K562 (cell line): ENCODE data around the gene SPZ1. TPM values are rescaled to one million over a fixed set of nuclear protein-coding genes. Genes with fewer than 3 reads are reported as not detected.

Source experiments
- ATAC-seq: fragments of 200-7000 bp; cut with Tn5 transposase; 3 replicates; pipeline ENCODE4 v1.9.1; 2020; ENCODE audit warnings: moderate library complexity
- BruUV-seq: library from RNA; stranded (reverse); fragments of 400-500 nt; replicated peaks from 2 replicates; lab custom pipeline; 2021; lab: Mats Ljungman, UMichigan
- CTCF ChIA-PET: fragments of 300-600 bp; formaldehyde crosslinking; extraction: SDS; loops from one replicate; lab custom pipeline; 2021; ENCODE audit warnings: low intra/inter-chr PET ratio; lab: Yijun Ruan, JAX
- POLR2A ChIA-PET: fragments of 300-600, 350-650 bp; sonication (Branson Sonifier 250); formaldehyde crosslinking; extraction: SDS; loops from one replicate; lab custom pipeline; 2021; ENCODE audit warnings: antibody characterized with exemption, inconsistent platforms; lab: Yijun Ruan, JAX
- DNase-seq, 4 experiments: peaks; one replicate each; pipeline versions ENCODE4 v3.0.0 to v3.0.0-alpha.2; 2011 to 2018; ENCODE audit warnings: low spot score in 3 of 4, mixed read lengths in 3 of 4; ENCODE audit errors: extremely low read depth in 1 of 4
- FAIRE-seq: peaks from 2 replicates; lab custom pipeline; 2011; peaks lifted over from hg19 to GRCh38; lab: Jason Lieb, UNC
- H2AFZ ChIP-seq: 2 replicates; pipeline ENCODE4 v1.6.0; 2011; ENCODE audit warnings: low read depth, low read length, control low read depth, inconsistent platforms
- H3K27ac ChIP-seq: fragments of 200-600 bp; 3 replicates; pipeline ENCODE4 v1.8.0; 2011; ENCODE audit warnings: low read depth, mild to moderate bottlenecking, control low read depth, inconsistent platforms, low read length, moderate library complexity, mixed read lengths; ENCODE audit errors: extremely low read depth
- H3K27me3 ChIP-seq, 2 experiments: fragments of 300-600 bp in 1 of 2; 2 replicates in 1 of 2; 3 replicates in 1 of 2; pipeline versions ENCODE4 v1.6.0 to v1.8.0; 2011; ENCODE audit warnings: inconsistent platforms in 2 of 2, low read length in 2 of 2, mild to moderate bottlenecking in 1 of 2, mixed read lengths in 1 of 2, moderate library complexity in 1 of 2; ENCODE audit not compliant: control insufficient read depth in 2 of 2, insufficient read depth in 2 of 2
- H3K36me3 ChIP-seq: fragments of 300-600 bp; 3 replicates; pipeline ENCODE4 v1.8.0; 2011; ENCODE audit warnings: mild to moderate bottlenecking, low read length, inconsistent platforms; ENCODE audit not compliant: control insufficient read depth, insufficient read depth
- H3K4me1 ChIP-seq, 2 experiments: fragments of 200-600 bp in 1 of 2; replicated peaks in 1 of 2; 2 replicates in 1 of 2; 3 replicates in 1 of 2; pipeline versions ENCODE4 v1.5.1 to v1.8.0; 2011; ENCODE audit warnings: inconsistent platforms in 2 of 2, low read length in 2 of 2, mild to moderate bottlenecking in 1 of 2, mixed read lengths in 1 of 2, moderate library complexity in 1 of 2; ENCODE audit not compliant: control insufficient read depth in 2 of 2, insufficient read depth in 2 of 2
- H3K4me2 ChIP-seq: 2 replicates; pipeline ENCODE4 v1.6.1; 2011; ENCODE audit warnings: low read length, control low read depth, inconsistent platforms, mixed read lengths; ENCODE audit not compliant: insufficient read depth
- H3K4me3 ChIP-seq: fragments of 200-600 bp; sonication (generic), shearing (Covaris generic); 2 replicates; pipeline ENCODE4 v1.5.1; 2016; ENCODE audit warnings: control low read depth, inconsistent platforms
- H3K79me2 ChIP-seq: fragments of 200-600 bp; 3 replicates; pipeline ENCODE4 v1.8.0; 2011; ENCODE audit warnings: low read length, inconsistent platforms; ENCODE audit not compliant: control insufficient read depth, insufficient read depth
- H3K9ac ChIP-seq, 2 experiments: 2 replicates each; pipeline versions ENCODE4 v1.6.0 to v1.6.1; 2011; ENCODE audit warnings: low read depth in 2 of 2, low read length in 2 of 2, control low read depth in 1 of 2, inconsistent platforms in 1 of 2, mild to moderate bottlenecking in 1 of 2, mixed read lengths in 1 of 2; ENCODE audit not compliant: insufficient read depth in 1 of 2
- H3K9me1 ChIP-seq: one replicate; pipeline ENCODE4 v1.6.0; 2011; ENCODE audit warnings: inconsistent platforms, mild to moderate bottlenecking, low read length, moderate library complexity; ENCODE audit not compliant: control insufficient read depth, insufficient read depth
- H3K9me3 ChIP-seq: replicated peaks from 2 replicates; pipeline ENCODE4 v1.5.1; 2011; ENCODE audit warnings: low read depth, low read length, inconsistent platforms; ENCODE audit not compliant: control insufficient read depth, insufficient read depth
- H4K20me1 ChIP-seq: replicated peaks from 2 replicates; pipeline ENCODE4 v1.6.1; 2011; ENCODE audit warnings: low read length, inconsistent platforms, mixed read lengths; ENCODE audit not compliant: control insufficient read depth, insufficient read depth
- BCL6 ChIP-seq: fragments of 250-450 bp; sonication (Bioruptor Pico); IDR thresholded peaks from 2 replicates; pipeline ENCODE4 v1.4.0; 2020
- ERF ChIP-seq: fragments of 450-650 bp; formaldehyde crosslinking; IDR thresholded peaks from 2 replicates; pipeline ENCODE4 v1.4.0; 2020; ENCODE audit warnings: mild to moderate bottlenecking, mixed read lengths
- NELFE ChIP-seq: IDR thresholded peaks from 2 replicates; pipeline ENCODE4 v1.6.1; 2011; ENCODE audit warnings: mild to moderate bottlenecking; ENCODE audit not compliant: insufficient read depth, insufficient read length
- SNAPC5 ChIP-seq: fragments of 250-450 bp; sonication (Bioruptor Pico); IDR thresholded peaks from 2 replicates; pipeline ENCODE4 v1.8.0; 2021; ENCODE audit warnings: moderate library complexity, mild to moderate bottlenecking, inconsistent platforms
- TGIF2 ChIP-seq: sonication (generic); formaldehyde crosslinking; IDR thresholded peaks from 2 replicates; pipeline ENCODE4 v1.8.1; 2022; ENCODE audit warnings: mild to moderate bottlenecking, missing genetic modification reagents, moderate library complexity
- ZNF133 ChIP-seq: fragments of 250-450 bp; sonication (Bioruptor Pico); IDR thresholded peaks from 2 replicates; pipeline ENCODE4 v1.4.0; 2020; ENCODE audit warnings: mild to moderate bottlenecking
- ZNF347 ChIP-seq: fragments of 450-650 bp; formaldehyde crosslinking; IDR thresholded peaks from 2 replicates; pipeline ENCODE4 v1.4.0; 2020; ENCODE audit warnings: low read depth, mild to moderate bottlenecking, moderate library complexity
- ZNF431 ChIP-seq: sonication (generic); formaldehyde crosslinking; IDR thresholded peaks from 2 replicates; pipeline ENCODE4 v1.8.0; 2022; ENCODE audit warnings: mild to moderate bottlenecking, missing genetic modification reagents
- WGBS: fragments of 100-300 bp; shearing (Covaris generic); methylation state at CpG from one replicate; pipeline ENCODE4 v1.1.6; 2016; ENCODE audit warnings: low coverage, mixed read lengths; ENCODE audit not compliant: insufficient coverage; ENCODE audit errors: missing lambda C conversion rate; 5-methylcytosine and 5-hydroxymethylcytosine counted together
- in situ Hi-C: fragments of 300-500 bp; cut with MboI; formaldehyde crosslinking; loops from 4 replicates; pipeline ENCODE4 v1.15.0; 2018; ENCODE audit warnings: inconsistent platforms, mixed read lengths
- intact Hi-C: fragments of 100-400 bp; cut with micrococcal nuclease; formaldehyde crosslinking; loops from 2 replicates; pipeline ENCODE4 v1.14.2; 2022
- polyA plus RNA-seq, 8 experiments: library from polyadenylated mRNA; depleted of rRNA in 4 of 8; stranded (reverse) in 5 of 8; unstranded in 3 of 8; fragments of >200 nt; fragmentation: Nextera tagmentation in 2 of 8; fragmentation: Illumina TruSeq in 1 of 8; extraction: Ambion mirVana in 2 of 8; extraction: Trizol in 1 of 8; gene quantifications; 2 replicates each; pipeline versions ENCODE4 v1.2.1 to v1.2.3, GENCODE V29; 2011 to 2014; ENCODE audit warnings: inconsistent platforms in 1 of 8, missing spikeins in 1 of 8
- total RNA-seq, 7 experiments: library from RNA; depleted of rRNA in 6 of 7; stranded (reverse); fragments of >200 nt in 6 of 7; fragmentation: Illumina TruSeq in 2 of 7; extraction: Trizol in 2 of 7; gene quantifications; 2 replicates each; pipeline versions ENCODE4 v1.2.1 to v1.2.3, GENCODE V29; 2011 to 2021; ENCODE audit warnings: low replicate concordance in 1 of 7

SPZ1 gene
- total and polyA plus RNA-seq, 9 of the 15 experiments (the other 6 are each of a cell fraction or from before 2014, with no cell fraction given), result not detected

- POLR2A ChIA-PET, result no interaction called here
- no peak for ATAC-seq
- no peaks in the 10 kb centered on the region for H3K79me2 ChIP-seq
- no peak for FAIRE-seq
- H2AFZ ChIP-seq, result no peak overlapping the region
- DNase-seq, result no peak
- in situ Hi-C loops, result no loop called here
- H3K4me1 ChIP-seq, result peaks cover 0 to 3% of the 10 kb centered on the region in 2 experiments; a peak in 1 of 5 replicates
- TF ChIP-seq ZNF347 (no peak), BCL6 (CRISPR knock-in tag) (no peak), NELFE (no peak), ZNF431 (CRISPR knock-in tag) (no peak)
- no TSS peak for BruUV-seq
- H3K27me3 ChIP-seq, result no peaks in the 10 kb centered on the region
- H3K9me1 ChIP-seq, result no peaks in the 10 kb centered on the region
- 42% methylated on average over 4 of the region's 4 CpGs for WGBS
- CTCF ChIA-PET, result no interaction called here
- H3K36me3 ChIP-seq, result no peaks in the 10 kb centered on the region
- H3K4me2 ChIP-seq, result no peak overlapping the region
- no peak overlapping the region for H3K27ac ChIP-seq
- intact Hi-C loops, result no loop called here
- no peaks in the 10 kb centered on the region for H3K9me3 ChIP-seq
- no peaks in the 10 kb centered on the region for H4K20me1 ChIP-seq
- no peak overlapping the region for H3K4me3 ChIP-seq
- no peak overlapping the region for H3K9ac ChIP-seq
Measured at GRCh38 chr5:80355686-80356085, 35.9 kb downstream of the SPZ1 start.

- no peaks in the 10 kb centered on the region for H3K79me2 ChIP-seq
- H3K27ac ChIP-seq, result no peak overlapping the region
- peak overlapping the region; percentile 43; the same call in 1 of the 2 replicates for H2AFZ ChIP-seq
- H3K4me2 ChIP-seq, result no peak overlapping the region
- ChIA-PET CTCF (no interaction called here), POLR2A (no interaction called here)
- in situ Hi-C loops, result no loop called here
- no peaks in the 10 kb centered on the region for H3K9me3 ChIP-seq
- no peak overlapping the region for H3K9ac ChIP-seq
- intact Hi-C loops, result no loop called here
- DNase-seq (no peak), FAIRE-seq (no peak), ATAC-seq (no peak)
- no TSS peak for BruUV-seq
- no peaks in the 10 kb centered on the region for H3K4me1 ChIP-seq
- no peaks in the 10 kb centered on the region for H3K36me3 ChIP-seq
- no peak for TF ChIP-seq ZNF133 (CRISPR knock-in tag)
- TF ChIP-seq TGIF2 (CRISPR knock-in tag), result no peak
- TF ChIP-seq SNAPC5, result no peak
- no peak for TF ChIP-seq ERF
- no peaks in the 10 kb centered on the region for H3K27me3 ChIP-seq
- no peaks in the 10 kb centered on the region for H3K9me1 ChIP-seq
- H3K4me3 ChIP-seq, result no peak overlapping the region
- WGBS, result 11% methylated on average over 1 of the region's 1 CpG
- no peaks in the 10 kb centered on the region for H4K20me1 ChIP-seq
Measured at GRCh38 chr5:80357671-80358070, 37.9 kb downstream of the SPZ1 start.
